HG03159 (cell line): ENCODE data around the gene GFAP.

ENCODE experiments used
- ATAC-seq: cut with Tn5 transposase; IDR thresholded peaks from one replicate; pipeline ENCODE4 v1.9.1; 2021; ENCODE audit warnings: mild to moderate bottlenecking, moderate library complexity; ENCODE audit not compliant: unreplicated experiment

Gene GFAP

GRCh38 chr17:44915862-44916780, 821 bp upstream of the GFAP start:
- ATAC-seq: no peak

DNA sequence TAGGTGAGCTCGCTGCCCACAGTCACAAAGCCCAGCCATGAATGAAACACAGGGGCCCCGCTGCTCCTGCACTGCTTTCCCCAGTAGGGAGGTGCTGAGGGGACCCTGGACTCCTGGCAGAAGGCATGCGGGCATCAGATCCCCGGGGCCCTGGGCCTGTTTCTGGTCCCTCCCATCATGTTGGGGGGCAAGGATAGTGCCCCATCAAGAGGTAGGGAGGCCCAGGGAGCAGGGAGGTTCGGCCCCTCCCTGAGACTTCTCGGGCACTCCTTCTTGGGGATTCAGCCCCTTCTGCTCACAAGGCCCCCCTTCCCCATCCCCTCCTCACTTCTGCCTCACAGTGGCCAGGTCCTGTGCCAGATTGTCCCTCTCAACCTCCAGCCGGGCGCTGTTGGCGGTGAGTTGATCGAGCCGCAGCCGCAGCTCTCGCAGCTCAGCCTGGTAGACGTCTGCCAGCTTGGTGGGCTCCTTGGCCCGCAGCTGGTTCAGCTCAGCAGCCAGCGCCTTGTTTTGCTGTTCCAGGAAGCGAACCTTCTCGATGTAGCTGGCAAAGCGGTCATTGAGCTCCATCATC, 515 bp downstream of the GFAP start:
- no peak for ATAC-seq

DNA sequence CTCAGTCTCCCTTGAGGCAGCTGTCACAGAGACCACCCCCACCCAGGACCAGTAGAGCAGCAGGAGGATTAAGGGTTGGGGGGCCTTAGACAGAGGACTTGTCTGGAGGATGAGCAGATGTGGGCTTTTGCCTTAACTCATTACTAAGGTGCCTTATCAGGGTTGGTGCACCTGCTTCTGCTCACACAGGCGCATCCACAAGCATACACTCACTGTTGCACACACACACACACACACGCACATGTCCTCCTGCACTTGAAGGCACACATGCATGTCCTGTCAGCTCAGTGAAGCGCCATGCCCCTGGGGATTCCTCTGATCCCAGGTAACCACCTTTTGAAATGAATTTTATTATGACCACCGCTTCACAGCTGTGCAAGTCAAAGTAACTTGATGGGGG, 1.2 kb downstream of the GFAP start:
- ATAC-seq: no peak

DNA sequence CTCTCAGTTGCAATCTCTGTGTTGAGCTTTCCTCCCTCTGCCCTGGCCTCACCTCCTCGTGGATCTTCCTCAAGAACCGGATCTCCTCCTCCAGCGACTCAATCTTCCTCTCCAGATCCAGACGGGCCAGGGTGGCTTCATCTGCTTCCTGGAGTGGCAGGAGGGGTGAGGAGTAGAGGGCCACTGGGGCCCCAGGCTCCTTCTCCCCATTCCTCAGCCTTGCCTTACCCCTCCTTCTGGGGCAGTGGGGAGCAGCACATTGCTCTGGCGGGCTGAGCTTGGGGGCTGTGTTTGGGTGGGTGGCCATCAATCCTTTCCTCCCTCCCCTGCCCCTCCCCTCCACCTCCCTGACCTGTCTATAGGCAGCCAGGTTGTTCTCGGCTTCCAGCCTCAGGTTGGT, 1.6 kb downstream of the GFAP start:
- no peak for ATAC-seq

DNA sequence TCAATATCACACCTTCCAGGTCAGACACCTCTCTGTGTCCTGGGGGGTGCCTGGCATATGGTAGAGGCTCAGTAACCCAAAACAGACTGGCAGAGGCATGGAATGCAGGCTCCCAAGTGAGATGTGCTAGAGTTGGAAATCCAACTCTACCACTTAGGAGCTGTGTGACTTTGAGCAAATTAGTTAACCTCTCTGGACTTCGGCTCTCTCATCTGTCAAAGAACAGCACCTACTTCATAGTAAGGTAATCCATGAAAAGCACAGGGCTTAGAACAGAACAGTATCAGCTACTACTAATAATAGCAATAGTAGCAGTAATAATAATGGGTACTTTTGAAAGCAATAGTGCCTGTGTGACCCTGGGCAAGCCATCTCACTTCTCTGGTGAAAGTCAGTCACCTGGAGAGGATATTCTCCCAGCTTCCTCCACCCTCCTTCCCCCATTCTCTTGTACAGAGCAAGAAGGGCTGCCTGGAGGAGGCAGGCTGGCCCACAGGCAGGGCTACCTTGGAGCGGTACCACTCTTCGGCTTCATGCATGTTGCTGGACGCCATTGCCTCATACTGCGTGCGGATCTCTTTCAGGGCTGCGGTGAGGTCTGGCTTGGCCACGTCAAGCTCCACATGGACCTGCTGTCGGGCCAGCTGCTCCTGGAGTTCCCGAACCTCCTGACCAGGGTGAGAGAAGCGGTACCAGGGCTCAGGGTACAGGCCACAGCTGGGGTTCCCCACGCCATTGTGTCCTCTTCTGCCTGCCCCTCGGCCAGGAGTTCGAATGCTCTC, 2.3 kb downstream of the GFAP start:
- ATAC-seq: no peak

- no peak for ATAC-seq
Observed at GRCh38 chr17:44911133-44912001, 3.9 kb downstream of the GFAP start.

- ATAC-seq: no peak
Observed at GRCh38 chr17:44910231-44911106, 4.8 kb downstream of the GFAP start.

DNA sequence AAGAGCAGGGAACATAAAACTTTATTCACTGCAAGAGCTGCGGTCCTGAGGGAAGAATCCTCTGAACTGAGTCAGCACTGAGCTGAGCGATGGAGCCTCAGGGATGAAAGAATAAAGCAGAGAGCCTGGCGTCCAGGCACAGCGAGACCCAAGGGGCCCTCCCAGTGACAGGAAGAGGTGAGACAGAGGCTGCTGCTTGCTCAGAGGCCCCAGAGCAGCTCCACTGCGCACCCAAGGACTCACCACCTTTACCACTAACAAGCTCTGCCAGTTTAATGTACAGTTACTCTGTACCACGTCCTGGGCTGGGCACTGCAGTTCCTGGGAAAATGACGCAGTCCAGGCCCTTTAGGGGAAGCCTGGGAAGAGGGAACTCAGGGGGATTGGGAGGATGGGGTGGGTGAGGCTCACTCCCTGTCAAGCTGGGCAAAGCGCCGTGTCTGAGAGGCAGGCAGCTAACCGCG, 5.6 kb downstream of the GFAP start:
- no peak for ATAC-seq

- no peak for ATAC-seq
Observed at GRCh38 chr17:44908761-44909326, 6.5 kb downstream of the GFAP start.

- ATAC-seq: no peak
Observed at GRCh38 chr17:44907729-44908470, 7.4 kb downstream of the GFAP start.

DNA sequence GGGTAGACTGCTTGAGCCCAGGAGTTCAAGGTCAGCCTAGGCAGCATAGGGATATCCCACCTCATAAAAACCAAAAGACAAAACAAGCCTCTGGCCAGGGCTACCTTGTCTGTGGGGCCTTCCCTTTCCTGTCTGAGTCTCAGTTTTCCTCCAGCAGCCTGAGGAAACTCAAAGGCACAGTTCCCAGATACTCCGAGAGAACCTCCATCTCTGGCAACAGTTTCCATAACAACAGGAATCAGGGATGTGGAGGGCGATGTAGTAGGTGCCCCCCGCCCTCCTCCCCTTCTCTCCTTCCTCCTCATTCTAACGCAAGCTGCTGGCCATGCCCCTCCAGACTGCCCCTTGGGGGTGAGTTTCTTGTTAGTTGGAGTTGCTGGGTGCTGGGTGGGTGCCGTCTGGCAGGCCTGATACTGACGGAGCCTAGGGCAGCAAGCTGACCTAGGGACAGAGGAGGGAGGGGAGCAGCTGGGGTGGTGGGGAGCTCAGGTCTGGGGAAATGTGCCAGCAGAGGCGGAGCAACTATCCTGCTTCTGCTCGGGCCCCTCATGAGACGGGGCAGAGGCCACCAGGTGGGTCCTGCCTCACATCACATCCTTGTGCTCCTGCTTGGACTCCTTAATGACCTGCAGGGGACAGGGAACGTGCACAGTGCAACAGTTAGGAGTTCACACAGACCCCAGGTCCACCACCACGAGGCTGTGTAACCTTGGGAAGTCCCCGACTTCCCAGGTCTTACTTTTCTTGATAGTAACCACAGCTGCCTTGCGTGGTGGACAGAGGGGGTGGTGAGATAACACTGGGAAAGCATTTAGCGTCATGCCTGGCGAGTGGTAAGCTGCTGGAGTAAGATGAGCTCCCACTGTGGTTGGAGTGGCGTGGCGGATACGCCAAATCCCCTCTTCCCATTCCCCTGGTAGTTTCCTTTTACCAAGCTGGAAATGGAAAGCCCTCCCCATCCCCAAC, 8.3 kb downstream of the GFAP start:
- no peak for ATAC-seq

- ATAC-seq: no peak
Observed at GRCh38 chr17:44906010-44906646, 9.2 kb downstream of the GFAP start.

DNA sequence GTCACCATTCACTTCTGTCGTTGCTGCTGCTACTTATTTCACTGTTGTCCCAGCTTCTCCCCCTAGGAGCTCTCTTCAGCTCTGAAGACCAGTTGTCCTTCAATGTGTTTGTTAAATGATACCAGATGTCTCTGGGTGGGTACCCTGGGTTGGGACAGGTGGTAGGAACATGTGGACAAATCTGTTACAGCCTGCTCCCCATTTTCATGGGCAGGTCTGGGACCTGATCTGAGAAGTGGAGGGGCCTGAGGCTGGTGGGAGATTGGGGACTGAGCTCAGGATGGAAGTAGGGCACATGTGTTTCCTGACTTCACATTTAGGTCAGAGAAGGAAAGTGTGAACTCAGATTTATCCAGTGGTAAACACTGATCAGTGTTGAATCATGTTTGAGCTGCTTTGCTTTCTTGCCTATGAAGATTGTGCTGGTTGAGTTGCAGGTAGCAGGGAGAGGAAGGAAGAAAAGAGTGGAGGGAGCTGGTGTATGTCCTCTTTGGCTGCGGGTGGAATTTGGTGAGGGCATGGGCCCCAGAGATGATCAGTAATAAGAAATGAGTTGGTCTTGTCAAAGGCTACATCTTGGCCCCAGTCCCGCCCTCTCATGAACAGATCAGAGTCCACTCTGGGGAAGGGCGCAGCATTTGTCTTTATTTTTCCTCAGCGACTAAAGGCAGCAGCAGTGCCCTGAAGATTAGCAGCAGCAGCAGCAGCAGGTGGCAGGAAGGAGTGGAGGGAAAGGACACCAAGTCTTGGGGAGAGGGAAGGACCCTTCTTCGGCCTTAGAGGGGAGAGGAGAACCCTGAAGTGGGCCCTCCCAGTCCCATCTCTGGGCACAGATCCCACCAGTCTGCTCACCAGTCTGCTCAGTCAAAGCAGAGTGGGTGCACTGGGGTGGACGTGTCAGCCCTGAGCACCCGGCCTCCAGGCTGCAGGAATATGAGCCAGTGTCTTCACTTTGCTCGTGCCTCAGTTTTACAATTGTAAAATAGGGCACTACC, 10.0 kb downstream of the GFAP start:
- ATAC-seq: no peak

- no peak for ATAC-seq
Observed at GRCh38 chr17:44904001-44904984, 11.0 kb downstream of the GFAP start.
